ENCODE data around the gene EDARADD. TPM values are rescaled to one million over a fixed set of nuclear protein-coding genes. Genes with fewer than 3 reads are reported as not detected.
A peak's percentile ranks its signal among the peaks of the same experiment; 100 is the strongest.

Gene EDARADD
- total and polyA plus RNA-seq, 11 donors, result 0.35 to 2.9 (median 2.1) TPM

DNA sequence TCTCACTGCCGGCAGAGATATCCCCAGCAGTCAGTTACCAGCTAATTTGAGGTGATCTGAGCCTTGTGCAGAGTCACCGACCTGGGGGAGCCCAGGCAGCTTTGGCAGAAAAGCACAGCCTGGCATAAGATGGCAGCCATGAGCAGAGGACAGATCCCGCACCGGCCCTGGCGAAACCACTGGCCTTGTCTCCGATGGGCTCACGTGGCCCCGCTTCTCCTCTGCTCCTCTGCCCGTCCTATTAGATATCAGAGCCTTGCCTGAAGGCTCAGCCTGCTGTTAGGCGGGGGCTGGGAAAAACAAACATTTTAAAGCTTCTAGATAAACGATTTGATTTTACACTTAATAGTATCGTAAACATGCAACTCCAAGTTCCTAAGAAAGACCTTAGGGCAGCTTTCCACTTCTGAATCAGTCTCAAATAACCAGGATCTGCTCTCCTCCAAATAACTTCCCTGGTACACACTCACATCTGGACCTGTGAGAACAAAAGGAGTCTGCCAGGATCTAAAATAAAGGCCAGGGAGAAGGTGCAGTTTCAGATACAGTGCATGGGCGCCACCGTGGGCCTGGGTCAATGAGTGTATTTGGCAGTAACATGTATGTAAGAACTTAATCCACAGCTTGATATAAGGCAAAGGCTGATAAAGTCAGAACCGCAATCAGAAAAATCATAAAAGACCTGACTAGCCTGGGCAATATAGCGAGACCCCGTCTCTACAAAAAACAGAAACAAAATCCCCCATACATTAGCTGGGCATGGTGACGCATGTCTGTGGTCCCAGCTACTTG lies 10.0 kb downstream of the EDARADD start:
- Histone ChIP-seq H3K27me3 (no peaks in the 10 kb centered on the region), H3K4me3 (no peak overlapping the region), H3K27ac (no peak overlapping the region), H3K36me3 (no peaks in the 10 kb centered on the region), H3K4me1 (no peaks in the 10 kb centered on the region), H3K9me3 (no peaks in the 10 kb centered on the region)
- TF ChIP-seq, protein P1, sequence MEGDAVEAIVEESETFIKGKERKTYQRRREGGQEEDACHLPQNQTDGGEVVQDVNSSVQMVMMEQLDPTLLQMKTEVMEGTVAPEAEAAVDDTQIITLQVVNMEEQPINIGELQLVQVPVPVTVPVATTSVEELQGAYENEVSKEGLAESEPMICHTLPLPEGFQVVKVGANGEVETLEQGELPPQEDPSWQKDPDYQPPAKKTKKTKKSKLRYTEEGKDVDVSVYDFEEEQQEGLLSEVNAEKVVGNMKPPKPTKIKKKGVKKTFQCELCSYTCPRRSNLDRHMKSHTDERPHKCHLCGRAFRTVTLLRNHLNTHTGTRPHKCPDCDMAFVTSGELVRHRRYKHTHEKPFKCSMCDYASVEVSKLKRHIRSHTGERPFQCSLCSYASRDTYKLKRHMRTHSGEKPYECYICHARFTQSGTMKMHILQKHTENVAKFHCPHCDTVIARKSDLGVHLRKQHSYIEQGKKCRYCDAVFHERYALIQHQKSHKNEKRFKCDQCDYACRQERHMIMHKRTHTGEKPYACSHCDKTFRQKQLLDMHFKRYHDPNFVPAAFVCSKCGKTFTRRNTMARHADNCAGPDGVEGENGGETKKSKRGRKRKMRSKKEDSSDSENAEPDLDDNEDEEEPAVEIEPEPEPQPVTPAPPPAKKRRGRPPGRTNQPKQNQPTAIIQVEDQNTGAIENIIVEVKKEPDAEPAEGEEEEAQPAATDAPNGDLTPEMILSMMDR (IDR thresholded peaks at IDR 0.05), result no peak
- no peak for TF ChIP-seq POLR2A (IDR thresholded peaks at IDR 0.05)
- 84 to 89% (median 87%) methylated on average over 17 to 18 of the region's 18 CpGs for WGBS, 4 donors
- intact Hi-C loops (cut with DNase I), result no loop called here
- no peak for DNase-seq
- ATAC-seq, result no peak

DNA sequence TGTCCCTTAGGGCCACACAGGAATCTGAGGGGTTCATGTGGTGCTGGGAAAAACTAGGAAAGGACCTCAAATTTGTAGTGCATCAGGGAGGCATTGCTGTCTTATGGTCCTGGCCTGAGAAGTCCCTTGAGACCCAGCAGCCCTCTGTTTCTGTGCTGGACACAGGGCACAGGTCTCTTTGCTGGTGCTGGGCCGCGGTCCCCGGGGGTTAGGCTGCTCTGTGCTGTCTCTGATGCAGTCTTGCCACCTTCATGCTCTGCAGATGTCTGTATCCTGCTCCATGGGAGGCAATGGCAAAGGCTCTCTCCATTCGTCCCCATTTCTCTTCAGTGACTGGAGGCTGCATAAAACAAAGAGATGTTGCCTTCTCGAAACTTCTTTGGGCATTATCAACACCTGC lies 13.0 kb downstream of the EDARADD start:
- Histone ChIP-seq H3K27me3 (no peaks in the 10 kb centered on the region), H3K4me3 (no peak overlapping the region), H3K36me3 (no peaks in the 10 kb centered on the region), H3K27ac (no peak overlapping the region), H3K9me3 (no peaks in the 10 kb centered on the region), H3K4me1 (no peaks in the 10 kb centered on the region)
- intact Hi-C loops (cut with DNase I), result no loop called here
- DNase-seq (no peak), ATAC-seq (no peak)
- TF ChIP-seq POLR2A (IDR thresholded peaks at IDR 0.05), result no peak
- TF ChIP-seq, protein P1 (IDR thresholded peaks at IDR 0.05), result no peak
- 89 to 94% (median 92%) methylated on average over 2 to 5 of the region's 5 CpGs for whole genome bisulfite sequencing, 4 donors

DNA sequence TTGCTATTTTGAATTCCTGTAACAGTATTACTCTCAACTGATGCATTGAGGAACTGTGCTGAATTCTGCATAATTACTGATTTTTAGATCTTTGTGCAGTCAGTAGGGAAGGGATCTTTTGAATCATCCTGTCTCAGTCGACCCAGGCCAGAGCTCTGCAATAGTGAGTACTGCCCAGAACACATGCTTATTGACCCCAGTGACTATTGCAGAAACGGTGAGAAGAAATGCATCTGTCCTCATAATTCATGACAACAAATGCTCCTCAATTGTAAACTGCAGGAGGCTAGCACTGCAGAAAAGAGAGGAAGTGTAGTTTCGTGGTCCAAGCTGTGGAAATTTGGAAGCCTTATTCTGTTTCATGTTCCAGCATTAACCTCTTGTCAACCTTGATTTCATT lies 19.6 kb downstream of the EDARADD start:
- Histone ChIP-seq H3K27me3 (no peaks in the 10 kb centered on the region), H3K27ac (no peak overlapping the region), H3K9me3 (no peaks in the 10 kb centered on the region), H3K4me1 (peaks cover 0 to 6% (median 0%) of the 10 kb centered on the region in 12 donors), H3K4me3 (no peak overlapping the region), H3K36me3 (no peaks in the 10 kb centered on the region)
- no peak for DNase-seq
- 36 to 67% (median 54%) methylated on average over 3 of the region's 3 CpGs for WGBS, 4 donors
- ATAC-seq, result no peak
- TF ChIP-seq POLR2A (IDR thresholded peaks at IDR 0.05), result no peak
- TF ChIP-seq, protein P1 (IDR thresholded peaks at IDR 0.05), result no peak
- intact Hi-C loops (cut with DNase I), result no loop called here

DNA sequence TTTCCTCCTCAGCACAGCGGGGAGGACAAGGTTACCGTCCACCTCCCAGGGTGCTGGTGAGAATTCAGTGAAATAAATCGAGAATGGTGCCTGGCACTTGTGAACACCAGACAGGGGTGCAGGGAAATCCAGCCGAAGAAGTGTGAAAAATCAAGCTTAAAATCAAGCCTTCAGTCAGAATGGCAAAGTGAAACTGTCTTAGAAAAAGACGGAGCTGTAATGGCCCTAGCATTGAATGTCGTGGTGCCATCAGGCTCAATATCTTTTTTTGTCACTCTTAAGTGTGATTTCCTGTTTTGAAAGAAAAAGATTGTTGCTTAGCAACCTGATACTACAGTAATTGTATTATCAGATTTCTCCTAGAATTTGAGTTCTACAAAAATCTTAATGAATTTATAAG lies 22.1 kb downstream of the EDARADD start:
- DNase-seq, result no peak
- 60 to 66% (median 63%) methylated on average over 6 of the region's 6 CpGs for WGBS, 4 donors
- no peaks in the 10 kb centered on the region for H3K27me3 ChIP-seq
- H3K27ac ChIP-seq, result peak overlapping the region in 1 of 12 donors; percentile 76
- TF ChIP-seq, protein P1 (IDR thresholded peaks at IDR 0.05), result no peak
- TF ChIP-seq POLR2A (IDR thresholded peaks at IDR 0.05), result no peak
- no peaks in the 10 kb centered on the region for H3K36me3 ChIP-seq
- ATAC-seq, result no peak
- H3K4me1 ChIP-seq, result peaks cover 0 to 6% (median 0%) of the 10 kb centered on the region in 12 donors
- H3K4me3 ChIP-seq, result peak overlapping the region in 1 of 12 donors; percentile 12
- intact Hi-C loops (cut with DNase I), result no loop called here
- H3K9me3 ChIP-seq, result no peaks in the 10 kb centered on the region
